Uterus (tissue), 2 donors: ENCODE data around the gene AP2A2.

Source experiments
- POLR2A ChIP-seq, 2 donors: fragments of 450-650 bp; IDR thresholded peaks; one replicate each; pipeline ENCODE4 v1.6.1; 2016; ENCODE audit warnings: antibody characterized with exemption in 2 of 2, mild to moderate bottlenecking in 1 of 2, moderate library complexity in 1 of 2
- TF ChIP-seq, protein P1 (sequence below), 4 experiments: fragments of 200-600 bp in 2 of 4; fragments of 450-650 bp in 2 of 4; sonication (generic) in 2 of 4; IDR thresholded peaks; one replicate each; pipeline ENCODE4 v1.5.1; 2016 to 2019; ENCODE audit warnings: antibody characterized with exemption in 4 of 4, mild to moderate bottlenecking in 2 of 4, moderate library complexity in 1 of 4

DNA sequence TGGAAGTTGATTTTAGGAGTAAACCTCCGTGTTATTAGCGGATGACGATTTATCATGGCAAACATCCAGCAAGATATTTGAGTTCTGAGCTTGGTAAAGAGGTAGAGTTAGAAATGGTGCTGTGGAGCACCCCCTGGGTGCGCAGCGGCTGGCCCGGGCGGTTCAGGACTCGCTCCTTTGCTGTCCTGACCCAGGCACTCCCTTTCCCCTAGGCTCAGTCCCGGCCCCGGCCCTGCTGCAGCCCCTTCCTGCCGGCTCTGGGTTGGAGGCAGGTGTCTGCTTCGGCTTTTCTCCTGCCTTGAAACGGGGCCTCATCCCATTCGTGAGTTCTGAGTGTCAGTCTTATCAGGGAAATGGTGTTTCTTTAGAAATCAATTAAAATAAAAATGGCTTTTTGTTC is 33.4 kb downstream of the AP2A2 start:
- TF ChIP-seq, protein P1, sequence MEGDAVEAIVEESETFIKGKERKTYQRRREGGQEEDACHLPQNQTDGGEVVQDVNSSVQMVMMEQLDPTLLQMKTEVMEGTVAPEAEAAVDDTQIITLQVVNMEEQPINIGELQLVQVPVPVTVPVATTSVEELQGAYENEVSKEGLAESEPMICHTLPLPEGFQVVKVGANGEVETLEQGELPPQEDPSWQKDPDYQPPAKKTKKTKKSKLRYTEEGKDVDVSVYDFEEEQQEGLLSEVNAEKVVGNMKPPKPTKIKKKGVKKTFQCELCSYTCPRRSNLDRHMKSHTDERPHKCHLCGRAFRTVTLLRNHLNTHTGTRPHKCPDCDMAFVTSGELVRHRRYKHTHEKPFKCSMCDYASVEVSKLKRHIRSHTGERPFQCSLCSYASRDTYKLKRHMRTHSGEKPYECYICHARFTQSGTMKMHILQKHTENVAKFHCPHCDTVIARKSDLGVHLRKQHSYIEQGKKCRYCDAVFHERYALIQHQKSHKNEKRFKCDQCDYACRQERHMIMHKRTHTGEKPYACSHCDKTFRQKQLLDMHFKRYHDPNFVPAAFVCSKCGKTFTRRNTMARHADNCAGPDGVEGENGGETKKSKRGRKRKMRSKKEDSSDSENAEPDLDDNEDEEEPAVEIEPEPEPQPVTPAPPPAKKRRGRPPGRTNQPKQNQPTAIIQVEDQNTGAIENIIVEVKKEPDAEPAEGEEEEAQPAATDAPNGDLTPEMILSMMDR (IDR thresholded peaks at IDR 0.05) = no peak
- TF ChIP-seq POLR2A (IDR thresholded peaks at IDR 0.05) = no peak
